ENCODE results near the gene TRIM44. TPM values are rescaled to one million over a fixed set of nuclear protein-coding genes. Genes with fewer than 3 reads are reported as not detected.
"Not testable (repeated sequence)": the region's sequence is repeated elsewhere in the genome, so short reads cannot be mapped to it uniquely, and the experiment has no call there.

The TRIM44 gene
- polyA plus RNA-seq, 3 donors: 88.7 to 95.1 (median 88.8) TPM

DNA sequence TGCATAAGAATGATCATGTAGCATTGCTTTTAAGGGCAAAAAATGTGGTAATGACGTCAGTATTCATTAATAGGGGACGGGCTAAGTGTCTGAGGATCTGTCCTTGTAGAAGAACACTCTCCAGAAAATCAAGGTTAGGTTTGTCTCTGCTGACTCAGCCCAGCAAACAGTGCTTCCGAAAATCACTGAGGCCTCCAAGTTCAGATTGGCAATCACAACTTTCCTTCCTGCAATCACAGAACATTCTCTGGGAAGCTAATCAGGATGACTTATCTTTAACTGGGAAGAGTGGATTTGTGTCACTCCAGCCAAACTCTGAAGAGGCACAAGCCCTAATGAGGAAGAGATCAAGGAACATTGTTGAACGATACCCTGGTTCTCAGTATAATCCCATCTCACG, 158.0 kb downstream of the TRIM44 start:
- DNase-seq (ENCODE audit: extremely low read depth in 1 of 11, low read depth in 9 of 11, low spot score in 4 of 11): no peak

DNA sequence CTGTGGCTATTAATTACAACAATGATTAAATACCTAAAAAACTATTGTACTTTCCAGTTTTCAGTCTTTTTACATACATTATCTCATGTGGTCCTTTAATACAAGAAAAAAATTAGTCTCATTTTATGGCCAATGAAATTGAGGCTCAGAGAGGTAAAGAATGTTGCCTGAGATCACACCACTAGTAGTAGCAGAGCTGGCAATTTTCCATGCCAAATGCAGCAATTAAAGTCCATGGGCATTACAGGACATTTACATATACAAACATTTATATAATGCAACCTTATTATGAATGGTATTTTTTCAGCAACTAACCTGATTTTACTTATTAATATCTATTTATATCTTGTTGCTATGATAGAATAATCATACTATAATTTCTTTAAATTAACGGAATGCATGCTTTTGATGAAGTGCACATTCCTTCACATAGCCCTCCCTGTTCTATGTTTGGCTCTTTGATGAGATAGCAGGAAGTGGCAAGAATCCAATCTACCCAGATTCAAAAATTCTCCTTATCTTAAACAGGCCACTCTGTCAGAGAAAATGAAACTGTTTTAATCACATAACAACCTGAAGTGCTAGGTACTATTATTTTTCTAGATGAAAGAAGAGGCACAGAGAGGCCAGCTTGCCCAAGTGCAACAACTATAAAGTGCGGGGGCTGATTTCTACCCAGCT, 160.4 kb downstream of the TRIM44 start:
- no peak for DNase-seq (ENCODE audit: extremely low read depth in 1 of 11, low read depth in 9 of 11, low spot score in 4 of 11)

DNA sequence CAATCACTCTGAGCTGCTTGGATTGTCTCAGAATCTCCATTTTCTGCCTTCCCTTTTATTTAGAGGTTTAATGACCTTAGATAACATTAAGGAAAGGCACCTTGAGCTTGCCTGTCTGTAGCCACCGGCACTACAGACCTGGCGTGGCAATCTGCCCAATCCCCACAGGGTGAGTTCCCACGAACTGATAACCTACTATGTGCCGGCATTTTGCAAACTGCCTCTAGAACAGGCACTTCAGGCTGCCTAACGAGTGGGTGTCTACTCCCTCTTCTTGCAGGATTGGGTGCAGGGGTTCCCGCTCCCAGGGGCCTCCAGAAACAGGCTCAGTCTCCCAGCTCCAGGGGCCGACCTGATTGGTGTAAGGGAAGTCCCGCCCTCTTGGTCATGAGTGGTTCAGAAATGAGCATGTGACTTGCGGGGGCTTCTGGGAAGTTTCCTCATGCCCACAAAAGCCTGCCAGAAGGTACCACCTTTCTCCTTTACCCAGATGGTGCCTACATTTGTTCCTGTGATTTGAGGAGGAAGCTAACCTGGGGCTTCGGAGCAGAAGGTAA, 161.2 kb downstream of the TRIM44 start:
- no peak for DNase-seq (ENCODE audit: extremely low read depth in 1 of 11, low read depth in 9 of 11, low spot score in 4 of 11)

DNA sequence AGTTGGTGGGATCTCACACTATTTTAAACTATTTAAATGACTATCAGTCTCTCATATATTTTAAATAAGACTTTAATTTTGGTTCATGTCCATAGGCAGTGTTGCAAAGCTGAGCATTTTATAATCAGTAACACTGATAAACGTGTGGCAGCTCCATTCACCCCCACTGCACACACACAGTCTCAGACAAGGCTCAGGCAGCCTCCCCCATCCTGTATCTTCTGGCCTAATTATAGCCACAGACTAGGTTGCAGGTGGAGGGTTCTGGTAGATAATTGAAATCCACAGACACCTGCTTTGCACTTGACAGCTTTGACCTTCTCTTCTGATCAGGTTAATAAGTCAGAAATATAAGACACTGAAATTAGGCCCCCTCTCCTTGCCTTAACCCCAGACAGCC, 162.8 kb downstream of the TRIM44 start:
- DNase-seq (ENCODE audit: extremely low read depth in 1 of 11, low read depth in 9 of 11, low spot score in 4 of 11): no peak

DNA sequence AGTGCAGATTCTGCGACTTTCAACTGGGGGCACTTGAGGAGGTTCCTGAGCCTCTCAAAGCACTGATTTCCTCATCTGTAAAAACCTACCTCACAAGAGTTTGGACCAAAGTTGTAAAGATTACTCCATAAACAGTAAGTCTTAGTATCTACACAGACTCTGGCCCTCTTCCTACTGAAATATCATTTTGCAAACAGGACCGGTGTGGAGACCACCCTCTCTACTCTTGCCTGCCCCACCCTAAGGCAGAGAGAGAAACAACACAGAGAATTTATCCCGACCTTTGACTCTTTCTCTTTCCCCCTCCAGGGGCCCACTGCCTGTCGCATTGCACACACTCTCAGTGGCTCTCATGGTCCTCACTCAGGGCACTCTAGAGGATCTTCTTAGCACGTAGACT, 163.4 kb downstream of the TRIM44 start:
- no peak for DNase-seq (ENCODE audit: extremely low read depth in 1 of 11, low read depth in 9 of 11, low spot score in 4 of 11)

DNA sequence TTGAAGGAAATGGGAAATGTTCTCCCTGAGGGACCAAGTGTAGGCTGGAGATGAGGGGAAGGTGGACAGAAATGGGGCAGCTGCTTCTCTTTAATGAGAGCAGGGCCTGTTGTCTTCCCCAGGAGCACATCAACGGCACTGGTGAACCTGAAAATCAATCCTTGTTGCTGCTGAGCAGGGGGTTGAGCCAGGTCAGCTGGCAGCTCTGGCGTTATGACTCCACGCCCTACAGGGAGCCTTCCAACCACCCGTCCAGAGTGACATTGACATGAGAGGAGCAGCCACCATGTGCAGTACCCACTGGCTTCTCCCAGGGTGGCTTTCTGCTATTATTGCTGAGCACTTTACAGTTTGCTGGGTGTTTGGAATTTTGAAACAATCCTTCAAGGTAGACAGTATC, 164.4 kb downstream of the TRIM44 start:
- no peak for DNase-seq (ENCODE audit: extremely low read depth in 1 of 11, low read depth in 9 of 11, low spot score in 4 of 11)

DNA sequence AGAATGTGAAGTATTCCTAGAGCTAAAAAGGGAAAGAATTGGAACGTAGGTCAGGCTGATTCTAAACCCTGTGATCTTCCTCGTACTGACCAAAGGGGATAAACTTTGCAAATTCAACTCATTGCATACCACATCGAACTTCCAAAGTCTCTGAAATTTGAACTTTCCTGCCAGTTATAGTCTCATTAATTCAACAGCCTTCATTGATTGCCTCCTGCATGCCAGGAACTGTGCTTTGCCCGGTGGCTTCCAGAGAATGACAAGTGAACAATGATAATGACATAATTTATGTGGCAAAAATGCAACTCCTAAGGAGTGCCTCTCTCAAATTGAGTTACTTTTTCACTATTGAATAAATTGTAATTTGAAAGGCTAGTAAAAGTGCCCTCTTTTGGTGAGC, 173.6 kb downstream of the TRIM44 start:
- no peak for DNase-seq (ENCODE audit: extremely low read depth in 1 of 11, low read depth in 9 of 11, low spot score in 4 of 11)

DNA sequence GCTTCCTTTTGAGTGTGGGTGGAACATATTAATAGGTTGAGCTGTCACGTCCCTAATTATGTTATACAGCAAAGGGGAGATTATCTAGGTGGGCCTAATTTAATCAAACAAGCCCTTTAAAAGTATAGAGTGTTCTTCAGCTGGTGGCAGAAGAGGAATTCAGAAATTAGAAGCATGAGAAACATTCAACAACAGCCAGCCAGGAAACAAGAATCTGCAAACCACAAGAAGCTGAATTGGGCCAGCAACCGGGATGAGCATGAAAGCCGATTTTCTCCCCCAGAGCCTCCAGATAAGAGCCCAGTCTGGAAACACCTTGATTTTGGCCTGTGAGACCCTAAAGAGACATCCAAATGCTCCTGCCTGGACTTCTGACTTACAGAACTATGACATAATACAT, 175.5 kb downstream of the TRIM44 start:
- no peak for DNase-seq (ENCODE audit: extremely low read depth in 1 of 11, low read depth in 9 of 11, low spot score in 4 of 11)

DNA sequence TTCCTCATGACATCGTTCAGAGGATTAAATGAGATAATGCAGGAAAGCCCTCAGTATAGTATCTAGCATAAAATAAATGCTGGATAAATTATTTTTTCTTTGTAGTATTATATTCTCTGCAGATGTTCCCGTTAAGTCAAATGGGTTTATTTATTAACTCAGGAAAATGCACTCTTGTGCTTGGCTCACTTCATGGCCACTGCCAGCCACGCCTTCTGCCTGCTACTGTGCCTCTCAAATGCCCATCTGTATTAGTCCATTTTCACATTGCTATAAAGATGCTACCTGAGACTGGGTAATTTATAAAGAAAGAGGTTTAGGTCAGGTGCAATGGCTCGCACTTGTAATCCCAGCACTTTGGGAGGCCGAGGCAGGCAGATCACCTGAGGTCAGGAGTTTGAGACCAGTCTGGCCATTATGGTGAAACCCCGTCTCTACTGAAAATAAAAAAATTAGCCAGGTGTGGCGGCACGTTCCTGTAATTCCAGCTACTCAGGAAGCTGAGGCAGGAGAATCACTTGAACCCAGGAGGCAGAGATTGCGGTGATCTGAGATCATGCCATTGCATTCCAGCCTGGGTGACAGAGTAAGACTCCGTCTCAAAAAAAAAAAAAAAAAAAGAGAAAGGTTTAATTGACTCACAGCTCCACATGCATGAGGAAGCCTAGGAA, 176.3 kb downstream of the TRIM44 start:
- DNase-seq (ENCODE audit: extremely low read depth in 1 of 11, low read depth in 9 of 11, low spot score in 4 of 11): not testable (repeated sequence)

DNA sequence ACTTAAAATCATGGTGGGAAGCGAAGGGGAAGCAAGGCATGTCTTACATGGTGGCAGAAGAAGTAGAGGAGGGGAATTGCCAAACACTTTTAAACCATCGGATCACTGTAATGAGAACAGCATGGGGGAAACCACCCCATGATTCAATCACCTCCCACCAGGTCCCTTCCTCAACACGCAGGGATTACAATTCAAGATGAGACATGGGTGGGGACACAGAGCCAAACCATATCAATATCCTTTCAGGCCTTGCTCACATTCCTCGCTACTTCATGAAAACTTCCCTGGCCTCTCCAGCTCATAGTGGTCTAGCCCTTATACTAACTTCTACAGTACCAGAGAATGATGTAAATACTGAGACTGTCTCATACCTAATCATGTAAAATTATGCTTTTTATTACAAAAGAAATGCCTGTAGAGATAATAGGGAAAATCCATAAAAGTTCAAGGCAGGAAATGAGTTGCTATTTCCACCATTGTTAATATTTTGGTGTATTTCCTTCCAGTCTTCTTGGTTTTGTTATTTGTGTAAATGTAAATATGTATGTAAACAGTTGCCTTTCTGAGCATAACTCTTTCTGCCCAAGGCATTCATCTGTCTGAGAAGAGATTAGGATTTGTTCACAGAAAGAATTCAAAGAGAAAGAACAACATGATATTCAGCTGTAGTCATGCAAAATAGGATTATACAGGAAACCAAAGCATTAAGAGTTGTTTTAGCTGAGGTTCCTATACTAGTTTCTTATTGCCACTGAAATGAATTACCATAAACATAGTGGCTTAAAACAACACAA, 177.0 kb downstream of the TRIM44 start:
- DNase-seq (ENCODE audit: extremely low read depth in 1 of 11, low read depth in 9 of 11, low spot score in 4 of 11): no peak

DNA sequence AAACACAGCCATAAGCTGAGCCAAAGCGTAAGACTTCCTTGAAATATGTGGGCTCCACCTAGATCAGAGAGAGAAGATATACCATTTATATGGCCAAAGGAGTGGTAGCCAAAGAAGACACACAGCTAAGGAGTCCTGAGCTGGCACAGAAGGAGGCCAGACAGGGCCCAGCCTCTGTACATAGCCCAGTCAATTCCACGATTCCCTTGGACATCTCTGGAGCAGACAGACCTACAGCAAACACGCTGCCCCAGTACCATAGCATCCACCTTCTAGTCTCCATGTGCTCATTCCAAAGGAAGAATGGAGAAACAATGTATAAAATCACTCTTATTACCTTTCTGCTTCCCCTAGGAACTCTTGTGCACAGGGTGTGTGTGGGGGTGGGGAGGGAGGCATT, 179.2 kb downstream of the TRIM44 start:
- DNase-seq (ENCODE audit: extremely low read depth in 1 of 11, low read depth in 9 of 11, low spot score in 4 of 11): no peak

DNA sequence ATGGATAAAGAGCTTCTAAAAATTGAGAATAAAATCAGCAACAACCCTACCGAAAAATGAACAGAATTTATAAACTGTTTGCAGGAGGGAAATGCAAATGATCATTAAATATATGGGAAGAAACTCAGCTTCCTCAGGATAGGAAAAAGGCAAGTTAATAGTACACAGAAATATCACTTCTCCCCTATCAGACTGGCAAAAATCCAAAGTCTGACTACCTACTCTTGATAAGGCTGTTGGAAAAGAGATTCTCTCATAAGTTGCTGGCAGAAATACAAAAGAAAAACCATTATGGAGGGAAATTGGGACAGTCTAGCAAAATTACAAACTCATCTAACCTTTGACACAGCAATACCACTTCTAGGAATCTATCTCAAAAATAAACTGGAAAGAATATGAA, 180.4 kb downstream of the TRIM44 start:
- DNase-seq (ENCODE audit: extremely low read depth in 1 of 11, low read depth in 9 of 11, low spot score in 4 of 11): no peak

DNA sequence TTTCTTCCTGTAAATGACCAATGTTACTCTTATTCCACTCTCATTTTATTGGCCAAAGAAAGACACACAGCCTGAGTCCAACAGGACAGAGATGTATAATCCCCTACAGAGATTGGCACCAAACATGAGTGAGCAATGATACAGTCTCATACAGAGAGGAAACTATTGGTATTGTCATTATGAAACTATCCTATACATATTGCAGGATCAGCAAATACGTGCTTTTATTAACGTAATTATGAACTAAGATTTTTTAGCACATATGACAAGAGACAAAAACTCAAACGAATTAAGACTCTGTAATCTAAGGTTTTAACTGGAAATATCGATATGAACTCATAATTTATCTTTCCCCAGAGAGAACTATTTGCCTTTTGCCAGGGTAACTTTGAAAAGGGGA, 182.0 kb downstream of the TRIM44 start:
- no peak for DNase-seq (ENCODE audit: extremely low read depth in 1 of 11, low read depth in 9 of 11, low spot score in 4 of 11)

DNA sequence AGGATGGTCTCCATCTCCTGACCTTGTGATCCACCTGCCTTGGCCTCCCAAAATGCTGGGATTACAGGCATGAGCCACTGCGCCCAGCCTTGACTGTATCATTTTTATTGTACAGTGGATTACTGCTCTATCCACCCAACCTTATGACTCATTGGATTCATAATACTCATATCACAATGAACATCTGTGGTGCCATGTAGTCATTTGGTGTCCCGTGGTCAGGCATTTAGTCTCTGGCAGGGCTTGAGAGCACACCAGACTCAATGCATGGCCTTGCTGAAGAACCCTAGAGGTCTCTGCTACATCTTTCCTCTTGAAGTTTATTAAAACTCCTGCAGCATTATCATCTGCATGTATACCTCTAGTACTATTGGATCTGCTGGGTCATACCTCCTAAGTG, 183.3 kb downstream of the TRIM44 start:
- DNase-seq (ENCODE audit: extremely low read depth in 1 of 11, low read depth in 9 of 11, low spot score in 4 of 11): no peak

DNA sequence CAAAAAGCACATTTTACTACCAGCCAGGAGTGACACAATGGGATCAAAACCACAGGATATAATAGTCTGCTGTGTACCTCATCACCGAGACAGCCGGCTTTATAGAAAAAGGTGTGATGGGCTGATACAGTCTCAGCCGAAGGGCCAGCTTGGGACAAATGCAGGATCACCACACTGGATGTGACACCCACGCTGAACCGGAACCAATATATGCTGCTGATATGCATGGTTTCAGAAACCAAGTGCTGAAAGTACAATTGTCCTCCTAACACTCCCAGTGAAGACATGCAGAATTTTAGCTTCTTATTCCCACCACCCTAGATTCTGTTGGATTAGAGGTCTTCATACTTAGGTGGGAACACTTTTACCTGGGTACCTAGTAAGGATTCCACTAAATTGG, 184.3 kb downstream of the TRIM44 start:
- no peak for DNase-seq (ENCODE audit: extremely low read depth in 1 of 11, low read depth in 9 of 11, low spot score in 4 of 11)

DNA sequence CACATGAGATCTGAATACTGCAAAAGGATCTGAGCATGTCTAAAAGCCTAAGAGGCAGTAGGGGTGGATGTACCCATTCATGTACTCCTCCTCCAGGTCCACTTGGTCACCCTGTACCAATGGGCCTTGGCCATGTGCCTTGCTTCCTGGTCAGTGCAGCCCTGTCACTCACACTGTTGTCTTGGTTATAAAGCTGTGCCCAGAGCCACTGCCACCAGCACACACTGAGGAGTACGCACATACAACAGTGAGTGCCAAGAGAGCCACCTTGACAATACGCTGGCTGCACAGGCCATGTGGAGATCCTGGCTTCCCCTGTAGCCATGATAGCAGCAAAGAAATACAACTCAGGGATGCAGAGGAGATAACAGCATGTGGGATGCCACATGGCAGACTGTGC, 184.9 kb downstream of the TRIM44 start:
- no peak for DNase-seq (ENCODE audit: extremely low read depth in 1 of 11, low read depth in 9 of 11, low spot score in 4 of 11)

DNA sequence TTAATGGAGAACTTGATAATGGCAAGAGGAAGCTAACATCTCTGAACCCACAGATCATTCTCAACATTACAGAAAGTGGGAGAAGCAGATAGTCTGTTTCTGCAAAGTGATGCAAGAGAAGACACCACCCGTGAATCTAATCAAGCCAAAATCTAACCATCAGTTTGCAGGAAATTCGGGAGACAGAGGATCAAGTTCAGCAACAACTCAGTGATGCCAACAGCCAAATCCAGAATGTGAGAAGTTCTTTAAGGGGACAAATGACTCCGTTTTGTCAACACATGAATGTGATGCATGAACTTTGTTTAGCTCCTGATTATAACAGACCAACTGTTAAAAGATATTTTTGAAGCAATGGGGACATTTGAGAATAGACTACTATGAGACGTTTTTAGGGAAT, 186.0 kb downstream of the TRIM44 start:
- DNase-seq (ENCODE audit: extremely low read depth in 1 of 11, low read depth in 9 of 11, low spot score in 4 of 11): no peak

DNA sequence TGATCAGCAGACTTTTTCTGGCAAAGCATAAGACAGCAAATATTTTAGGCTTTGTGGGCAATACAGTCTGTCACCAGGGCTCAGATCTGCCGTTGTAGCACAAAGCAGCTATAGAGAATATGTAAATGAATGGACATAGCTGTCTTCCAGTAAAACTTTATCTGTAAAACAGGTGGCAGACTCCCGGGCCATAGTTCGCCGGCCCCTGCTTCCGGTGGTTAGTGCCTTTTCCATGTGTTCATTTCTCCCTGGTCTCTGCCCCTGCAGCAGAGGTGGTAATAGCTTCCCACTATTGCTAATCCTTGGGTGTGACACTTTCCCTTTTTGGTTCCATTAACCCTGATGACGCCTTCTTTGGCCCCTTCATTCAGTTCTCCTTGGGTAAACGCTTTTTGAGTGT, 187.6 kb downstream of the TRIM44 start:
- no peak for DNase-seq (ENCODE audit: extremely low read depth in 1 of 11, low read depth in 9 of 11, low spot score in 4 of 11)

DNA sequence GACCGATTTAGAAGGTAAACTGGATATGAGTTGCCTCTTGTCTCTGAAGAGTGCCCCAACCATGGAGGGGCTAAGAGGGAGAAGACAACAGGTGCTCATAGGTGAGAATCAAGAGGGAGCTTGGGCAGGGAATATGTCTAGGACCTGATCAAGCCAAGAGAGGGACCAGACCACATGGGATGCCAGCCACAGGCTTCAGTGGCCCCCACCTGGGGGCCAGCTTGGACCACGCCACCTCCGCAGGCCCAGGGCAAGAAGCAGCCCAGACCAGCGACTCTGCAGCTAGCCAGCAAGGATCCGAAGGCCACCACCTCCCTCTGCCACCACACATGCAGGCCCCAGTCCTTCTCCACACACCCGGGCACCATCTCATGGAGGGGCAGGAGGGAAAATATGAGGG, 188.8 kb downstream of the TRIM44 start:
- no peak for DNase-seq (ENCODE audit: extremely low read depth in 1 of 11, low read depth in 9 of 11, low spot score in 4 of 11)

DNA sequence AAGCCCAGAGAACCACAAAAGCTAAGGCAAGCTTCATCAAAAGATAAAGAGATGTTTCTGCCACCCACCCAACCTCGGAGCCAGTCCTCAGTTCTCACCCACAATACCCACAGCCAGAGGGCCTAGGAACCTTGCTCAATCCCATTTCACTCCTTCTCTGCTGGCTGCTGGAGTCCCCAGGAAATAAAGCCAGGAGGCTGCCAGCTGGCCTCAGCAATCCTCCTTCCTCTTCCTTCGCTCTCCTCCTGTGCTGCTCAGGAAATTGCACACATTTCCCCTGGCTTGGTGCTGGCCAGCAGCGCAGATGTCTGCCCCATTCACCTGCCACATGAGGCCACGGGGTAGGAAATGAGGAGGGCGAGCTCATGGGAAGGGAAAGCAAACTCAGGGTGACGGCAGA, 189.5 kb downstream of the TRIM44 start:
- no peak for DNase-seq (ENCODE audit: extremely low read depth in 1 of 11, low read depth in 9 of 11, low spot score in 4 of 11)

Data from renal cortex interstitium (tissue), 11 donors.